ENCODE results near the gene TM9SF1. TPM values are rescaled to one million over a fixed set of nuclear protein-coding genes. Genes with fewer than 3 reads are reported as not detected.

The TM9SF1 gene
- total and polyA plus RNA-seq, 9 of the 15 experiments (the other 6 are each of a cell fraction or from before 2014, with no cell fraction given) = 5.3 to 20.3 (median 11.8) TPM

DNA sequence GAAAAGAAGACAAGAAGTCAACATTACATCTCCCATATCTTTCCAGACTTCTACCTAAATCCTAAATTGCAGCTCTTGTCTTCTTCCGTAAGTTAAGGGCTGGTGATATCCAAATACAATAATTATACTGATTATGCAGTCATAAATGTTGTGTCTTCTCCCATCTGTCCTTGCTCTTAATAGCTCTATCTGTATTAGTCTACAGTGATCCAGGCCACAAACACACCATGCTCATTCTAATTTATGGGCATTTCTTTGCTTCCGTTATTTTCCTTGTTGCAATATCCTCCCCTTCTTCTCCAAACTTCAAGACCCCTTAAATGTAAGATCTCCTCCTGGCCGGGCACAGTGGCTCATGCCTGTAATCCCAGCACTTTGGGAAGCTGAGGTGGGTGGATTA, 24.3 kb upstream of the TM9SF1 start:
- Histone ChIP-seq H2AFZ (ENCODE audit: low read depth, low read length) (no peak overlapping the region), H3K79me2 (ENCODE audit: control insufficient read depth, insufficient read depth, low read length) (peaks cover 18% of the 10 kb centered on the region), H3K4me3 (no peak overlapping the region), H3K27ac (ENCODE audit: extremely low read depth, low read depth, low read length) (no peak overlapping the region), H3K4me2 (ENCODE audit: insufficient read depth, low read length) (no peak overlapping the region), H3K9me3 (replicated peaks; ENCODE audit: control insufficient read depth, insufficient read depth, low read depth, low read length) (no peaks in the 10 kb centered on the region), H3K9me1 (ENCODE audit: control insufficient read depth, insufficient read depth, low read length) (no peaks in the 10 kb centered on the region), H3K27me3 (ENCODE audit: control insufficient read depth in 2 of 2, insufficient read depth in 2 of 2, low read length in 2 of 2) (no peaks in the 10 kb centered on the region), H3K36me3 (ENCODE audit: control insufficient read depth, insufficient read depth, low read length) (peaks cover 9% of the 10 kb centered on the region; the same call in 2 of the 3 replicates), H4K20me1 (replicated peaks; ENCODE audit: control insufficient read depth, insufficient read depth, low read length) (no peaks in the 10 kb centered on the region), H3K9ac (ENCODE audit: insufficient read depth in 1 of 2, low read depth in 2 of 2, low read length in 2 of 2) (no peak overlapping the region), H3K4me1 (replicated peaks in 1 of 2; ENCODE audit: control insufficient read depth in 2 of 2, insufficient read depth in 2 of 2, low read length in 2 of 2) (peaks cover 1 to 4% of the 10 kb centered on the region in 2 experiments; a peak in 4 of 5 replicates)
- CTCF ChIA-PET (ENCODE audit: low intra/inter-chr PET ratio) = no interaction called here
- BruUV-seq (replicated peaks) = no TSS peak
- in situ Hi-C loops (cut with MboI) (no loop called here), intact Hi-C loops (cut with micrococcal nuclease) (no loop called here)
- no peak for DNase-seq (ENCODE audit: extremely low read depth in 1 of 4, low spot score in 3 of 4)
- FAIRE-seq = no peak
- ATAC-seq = no peak
- 63% methylated on average over 3 of the region's 3 CpGs for WGBS (ENCODE audit: insufficient coverage, low coverage, missing lambda C conversion rate)
- POLR2A ChIA-PET = no interaction called here
- TF ChIP-seq KLF13 (tag; IDR thresholded peaks at IDR 0.05; ENCODE audit: borderline replicate concordance, low read depth) (no peak), COPS2 (conservative IDR thresholded peaks at IDR 0.05) (no peak), MTA1 (IDR thresholded peaks at IDR 0.05; ENCODE audit: borderline replicate concordance) (no peak), PHF8 (IDR thresholded peaks at IDR 0.05; ENCODE audit: borderline replicate concordance, low read length) (no peak), RAD51 (IDR thresholded peaks at IDR 0.05; ENCODE audit: borderline replicate concordance, low read depth) (no peak), PHB (CRISPR knock-in tag; IDR thresholded peaks at IDR 0.05) (no peak)
- TF ChIP-seq, protein P1, sequence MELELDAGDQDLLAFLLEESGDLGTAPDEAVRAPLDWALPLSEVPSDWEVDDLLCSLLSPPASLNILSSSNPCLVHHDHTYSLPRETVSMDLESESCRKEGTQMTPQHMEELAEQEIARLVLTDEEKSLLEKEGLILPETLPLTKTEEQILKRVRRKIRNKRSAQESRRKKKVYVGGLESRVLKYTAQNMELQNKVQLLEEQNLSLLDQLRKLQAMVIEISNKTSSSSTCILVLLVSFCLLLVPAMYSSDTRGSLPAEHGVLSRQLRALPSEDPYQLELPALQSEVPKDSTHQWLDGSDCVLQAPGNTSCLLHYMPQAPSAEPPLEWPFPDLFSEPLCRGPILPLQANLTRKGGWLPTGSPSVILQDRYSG (tag; conservative IDR thresholded peaks at IDR 0.05; ENCODE audit: low read depth) = no peak
- TF ChIP-seq, protein P2, sequence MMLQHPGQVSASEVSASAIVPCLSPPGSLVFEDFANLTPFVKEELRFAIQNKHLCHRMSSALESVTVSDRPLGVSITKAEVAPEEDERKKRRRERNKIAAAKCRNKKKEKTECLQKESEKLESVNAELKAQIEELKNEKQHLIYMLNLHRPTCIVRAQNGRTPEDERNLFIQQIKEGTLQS (IDR thresholded peaks at IDR 0.05) = no peak
- TF ChIP-seq, protein P2 (CRISPR knock-in tag; conservative IDR thresholded peaks at IDR 0.05) = no peak
- TF ChIP-seq, protein P3, sequence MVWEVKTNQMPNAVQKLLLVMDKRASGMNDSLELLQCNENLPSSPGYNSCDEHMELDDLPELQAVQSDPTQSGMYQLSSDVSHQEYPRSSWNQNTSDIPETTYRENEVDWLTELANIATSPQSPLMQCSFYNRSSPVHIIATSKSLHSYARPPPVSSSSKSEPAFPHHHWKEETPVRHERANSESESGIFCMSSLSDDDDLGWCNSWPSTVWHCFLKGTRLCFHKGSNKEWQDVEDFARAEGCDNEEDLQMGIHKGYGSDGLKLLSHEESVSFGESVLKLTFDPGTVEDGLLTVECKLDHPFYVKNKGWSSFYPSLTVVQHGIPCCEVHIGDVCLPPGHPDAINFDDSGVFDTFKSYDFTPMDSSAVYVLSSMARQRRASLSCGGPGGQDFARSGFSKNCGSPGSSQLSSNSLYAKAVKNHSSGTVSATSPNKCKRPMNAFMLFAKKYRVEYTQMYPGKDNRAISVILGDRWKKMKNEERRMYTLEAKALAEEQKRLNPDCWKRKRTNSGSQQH (CRISPR knock-in tag; IDR thresholded peaks at IDR 0.05) = no peak
